ENCODE results near the gene METRN.

Gene METRN

GRCh38 chr16:762595-763268 is 47.8 kb downstream of the METRN start:
- TF ChIP-seq GATA3 (IDR thresholded peaks at IDR 0.05; ENCODE audit: low read depth, low read length) (no peak), GATA2 (IDR thresholded peaks at IDR 0.05; ENCODE audit: low read depth, low read length) (no peak)

DNA sequence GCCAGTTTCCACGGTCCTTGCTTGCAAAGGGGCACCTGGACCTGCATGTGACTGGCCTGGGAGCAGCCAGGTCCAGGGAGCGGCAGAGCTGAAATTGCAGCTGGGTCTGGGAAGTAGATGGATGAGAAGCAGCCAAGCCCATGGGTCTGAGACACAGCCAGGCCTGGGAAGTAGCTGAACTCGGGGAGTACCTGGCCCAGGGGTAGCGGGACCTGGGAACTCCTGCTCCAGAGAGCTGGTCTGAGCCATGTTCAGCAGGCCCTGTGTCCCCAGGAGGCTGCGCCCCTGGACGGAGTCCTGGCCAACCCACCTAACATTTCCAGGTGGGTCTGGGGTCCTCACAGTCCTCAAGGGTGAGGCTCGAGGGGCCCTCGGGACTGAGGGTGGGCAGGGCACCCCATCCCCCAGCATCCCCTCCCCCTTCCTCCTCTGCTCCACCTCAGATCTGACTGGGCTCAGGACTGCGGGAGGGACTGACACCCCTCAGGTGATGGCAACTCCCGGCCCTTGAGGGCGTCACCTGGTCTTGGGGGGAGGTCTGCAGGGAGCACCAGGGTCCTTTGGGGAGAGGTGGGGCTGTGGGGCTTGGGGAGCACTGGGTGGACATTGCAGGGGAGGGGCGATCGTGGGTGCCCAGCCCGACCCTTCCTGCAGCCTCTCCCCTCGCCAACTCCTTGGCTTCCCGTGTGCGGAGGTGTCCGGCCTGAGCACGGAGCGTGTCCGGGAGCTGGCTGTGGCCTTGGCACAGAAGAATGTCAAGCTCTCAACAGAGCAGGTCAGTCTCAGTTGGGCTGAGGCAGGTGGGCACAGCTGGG is 48.7 kb downstream of the METRN start:
- TF ChIP-seq GATA3 (IDR thresholded peaks at IDR 0.05; ENCODE audit: low read depth, low read length) = no peak
- no peak for TF ChIP-seq GATA2 (IDR thresholded peaks at IDR 0.05; ENCODE audit: low read depth, low read length)

GRCh38 chr16:764184-764750 is 49.3 kb downstream of the METRN start:
- TF ChIP-seq GATA2 (IDR thresholded peaks at IDR 0.05; ENCODE audit: low read depth, low read length) (no peak), GATA3 (IDR thresholded peaks at IDR 0.05; ENCODE audit: low read depth, low read length) (no peak)

DNA sequence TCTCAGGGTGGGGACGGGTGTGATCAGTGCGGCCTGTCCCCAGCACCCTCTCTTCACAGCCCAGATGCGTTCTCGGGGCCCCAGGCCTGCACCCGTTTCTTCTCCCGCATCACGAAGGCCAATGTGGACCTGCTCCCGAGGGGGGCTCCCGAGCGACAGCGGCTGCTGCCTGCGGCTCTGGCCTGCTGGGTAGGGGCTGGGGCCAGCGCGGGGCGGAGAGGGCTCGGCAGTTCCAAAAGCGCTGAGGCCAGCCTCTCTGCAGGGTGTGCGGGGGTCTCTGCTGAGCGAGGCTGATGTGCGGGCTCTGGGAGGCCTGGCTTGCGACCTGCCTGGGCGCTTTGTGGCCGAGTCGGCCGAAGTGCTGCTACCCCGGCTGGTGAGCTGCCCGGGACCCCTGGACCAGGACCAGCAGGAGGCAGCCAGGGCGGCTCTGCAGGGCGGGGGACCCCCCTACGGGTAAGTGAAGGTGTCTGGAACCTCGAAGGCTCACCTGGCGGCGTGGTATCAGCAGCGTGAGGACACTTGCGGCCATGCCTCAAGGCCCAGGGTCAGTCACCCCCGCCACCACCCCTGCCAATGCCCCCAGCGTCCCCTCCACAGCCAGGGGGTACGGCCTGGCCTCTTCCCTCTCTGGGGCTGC is 50.0 kb downstream of the METRN start:
- no peak for TF ChIP-seq GATA2 (IDR thresholded peaks at IDR 0.05; ENCODE audit: low read depth, low read length)
- TF ChIP-seq GATA3 (IDR thresholded peaks at IDR 0.05; ENCODE audit: low read depth, low read length) = no peak

GRCh38 chr16:765488-765865 is 50.6 kb downstream of the METRN start:
- TF ChIP-seq GATA2 (IDR thresholded peaks at IDR 0.05; ENCODE audit: low read depth, low read length) (no peak), GATA3 (IDR thresholded peaks at IDR 0.05; ENCODE audit: low read depth, low read length) (no peak)

GRCh38 chr16:766008-766819 is 51.3 kb downstream of the METRN start:
- TF ChIP-seq GATA2 (IDR thresholded peaks at IDR 0.05; ENCODE audit: low read depth, low read length) = no peak
- TF ChIP-seq GATA3 (IDR thresholded peaks at IDR 0.05; ENCODE audit: low read depth, low read length) = no peak

DNA sequence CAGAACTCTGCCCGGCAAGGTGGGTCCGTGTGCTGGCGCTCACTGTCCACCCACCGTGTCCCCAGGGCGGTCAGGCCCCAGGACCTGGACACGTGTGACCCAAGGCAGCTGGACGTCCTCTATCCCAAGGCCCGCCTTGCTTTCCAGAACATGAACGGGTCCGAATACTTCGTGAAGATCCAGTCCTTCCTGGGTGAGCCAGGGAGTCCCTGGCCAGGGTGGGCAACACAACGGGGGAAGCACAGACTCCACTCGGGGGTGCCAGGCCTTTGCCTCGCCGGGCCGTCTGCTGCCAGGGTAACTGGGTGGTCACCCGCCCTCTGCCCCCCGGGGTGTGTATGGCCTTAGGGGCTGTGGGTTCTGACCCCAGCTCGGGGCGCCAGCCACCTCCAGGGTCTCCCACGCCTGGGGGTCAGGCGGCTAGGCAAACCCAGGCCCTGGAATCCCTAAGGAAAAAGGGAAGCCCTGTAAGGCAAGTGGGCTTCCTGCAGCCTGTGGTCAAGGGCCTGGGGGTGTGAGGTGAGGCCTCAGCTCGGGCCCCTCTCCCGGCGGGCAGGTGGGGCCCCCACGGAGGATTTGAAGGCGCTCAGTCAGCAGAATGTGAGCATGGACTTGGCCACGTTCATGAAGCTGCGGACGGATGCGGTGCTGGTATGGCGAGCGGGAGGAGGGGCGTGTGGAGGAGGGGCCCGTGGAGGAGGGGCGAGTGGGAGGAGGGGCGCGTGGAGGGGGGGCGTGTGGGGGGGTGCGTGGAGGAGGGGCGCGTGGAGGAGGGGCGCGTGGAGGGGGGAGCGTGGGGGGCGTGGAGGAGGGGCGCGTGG is 52.1 kb downstream of the METRN start:
- TF ChIP-seq GATA3 (IDR thresholded peaks at IDR 0.05; ENCODE audit: low read depth, low read length) (no peak), GATA2 (IDR thresholded peaks at IDR 0.05; ENCODE audit: low read depth, low read length) (no peak)

GRCh38 chr16:767743-768235 is 52.9 kb downstream of the METRN start:
- TF ChIP-seq GATA2 (IDR thresholded peaks at IDR 0.05; ENCODE audit: low read depth, low read length) (no peak), GATA3 (IDR thresholded peaks at IDR 0.05; ENCODE audit: low read depth, low read length) (no peak)

- TF ChIP-seq GATA3 (IDR thresholded peaks at IDR 0.05; ENCODE audit: low read depth, low read length) (no peak), GATA2 (IDR thresholded peaks at IDR 0.05; ENCODE audit: low read depth, low read length) (no peak)
These were observed 53.5 kb downstream of the METRN start for GRCh38 chr16:768428-768827.

Measured in SH-SY5Y (cell line).